Measurements from ENCODE around the gene PLB1. TPM values are rescaled to one million over a fixed set of nuclear protein-coding genes. Genes with fewer than 3 reads are reported as not detected.

The PLB1 gene
- total and polyA plus RNA-seq, 2 donors (not counting 1 experiment from before 2014, with no cell fraction given), result 0.25 to 0.51 TPM

GRCh38 chr2:28580078-28580477 lies 84.2 kb downstream of the PLB1 start:
- H3K4me2 ChIP-seq (replicated peaks; ENCODE audit: low read depth, low read length, poor library complexity, severe bottlenecking), result no peak overlapping the region
- Mint-ChIP-seq H3K27ac (no peak overlapping the region), H3K9me3 (ENCODE audit: insufficient read depth) (no peaks in the 10 kb centered on the region), H3K4me3 (no peak overlapping the region), H3K27me3 (no peaks in the 10 kb centered on the region), H3K4me1 (no peaks in the 10 kb centered on the region)
- no peak overlapping the region for H3K4me3 ChIP-seq (ENCODE audit: control extremely low read depth in 1 of 5, extremely low read depth in 1 of 5, insufficient read depth in 1 of 5, low read depth in 2 of 5, low read length in 4 of 5)
- H3K79me2 ChIP-seq (ENCODE audit: control insufficient read depth, insufficient read depth, low read length), result no peaks in the 10 kb centered on the region
- ChIA-PET CTCF (interaction anchor here (1.5 to 2.8 kb wide), 3 partner anchors 11 to 14 kb away, joined by 3 to 17 read pairs (median 5); no protein-coding TSS in a partner anchor), POLR2A (no interaction called here)
- H3K27me3 ChIP-seq (replicated peaks in 1 of 4; ENCODE audit: control extremely low read depth in 1 of 4, control insufficient read depth in 3 of 4, insufficient read depth in 4 of 4, low read length in 3 of 4), result no peaks in the 10 kb centered on the region
- 92% methylated on average over 2 of the region's 5 CpGs for WGBS (ENCODE audit: insufficient coverage)
- H3K36me3 ChIP-seq (replicated peaks in 1 of 2; ENCODE audit: control extremely low read depth in 1 of 2, control insufficient read depth in 1 of 2, extremely low read depth in 1 of 2, insufficient read depth in 2 of 2, low read length in 1 of 2), result no peaks in the 10 kb centered on the region
- no peak for DNase-seq
- TF ChIP-seq CTCF (IDR thresholded peaks at IDR 0.05) (no peak), EZH2 (IDR thresholded peaks at IDR 0.05; ENCODE audit: borderline replicate concordance, insufficient read depth, low read depth, low read length, poor library complexity, severe bottlenecking) (no peak)
- no peak overlapping the region for H2AFZ ChIP-seq (ENCODE audit: insufficient read depth, low read depth, low read length, poor library complexity, severe bottlenecking)
- intact Hi-C loops (cut with micrococcal nuclease), result no loop called here
- no peaks in the 10 kb centered on the region for H3K4me1 ChIP-seq (ENCODE audit: control insufficient read depth in 2 of 2, insufficient read depth in 2 of 2, low read length in 2 of 2)
- H3K27ac ChIP-seq (ENCODE audit: low read length in 2 of 2), result no peak overlapping the region
- no peaks in the 10 kb centered on the region for H3K9me3 ChIP-seq (ENCODE audit: control extremely low read depth in 1 of 3, control insufficient read depth in 2 of 3, insufficient read depth in 1 of 3, low read length in 2 of 3)
- H4K20me1 ChIP-seq (ENCODE audit: control insufficient read depth, insufficient read depth, low read length, poor library complexity, severe bottlenecking), result no peaks in the 10 kb centered on the region
- no peak overlapping the region for H3K9ac ChIP-seq (ENCODE audit: low read length)
- no peak for ATAC-seq (ENCODE audit: low read depth)

GRCh38 chr2:28581312-28581711 lies 85.5 kb downstream of the PLB1 start:
- H3K4me2 ChIP-seq (replicated peaks; ENCODE audit: low read depth, low read length, poor library complexity, severe bottlenecking), result no peak overlapping the region
- H3K4me3 ChIP-seq (ENCODE audit: control extremely low read depth in 1 of 5, extremely low read depth in 1 of 5, insufficient read depth in 1 of 5, low read depth in 2 of 5, low read length in 4 of 5), result no peak overlapping the region
- WGBS (ENCODE audit: insufficient coverage), result 100% methylated on average over 2 of the region's 4 CpGs
- no peak overlapping the region for H2AFZ ChIP-seq (ENCODE audit: insufficient read depth, low read depth, low read length, poor library complexity, severe bottlenecking)
- ATAC-seq (ENCODE audit: low read depth), result no peak
- H3K79me2 ChIP-seq (ENCODE audit: control insufficient read depth, insufficient read depth, low read length), result no peaks in the 10 kb centered on the region
- DNase-seq, result no peak
- Mint-ChIP-seq H3K4me1 (no peaks in the 10 kb centered on the region), H3K9me3 (ENCODE audit: insufficient read depth) (no peaks in the 10 kb centered on the region), H3K4me3 (no peak overlapping the region), H3K27me3 (no peaks in the 10 kb centered on the region), H3K27ac (no peak overlapping the region)
- no peak for TF ChIP-seq EZH2 (IDR thresholded peaks at IDR 0.05; ENCODE audit: borderline replicate concordance, insufficient read depth, low read depth, low read length, poor library complexity, severe bottlenecking)
- no peak for TF ChIP-seq CTCF (IDR thresholded peaks at IDR 0.05)
- CTCF ChIA-PET, result interaction anchor here (2.8 kb wide), 1 partner anchor 13 kb away, joined by 17 read pairs; no protein-coding TSS in a partner anchor
- H4K20me1 ChIP-seq (ENCODE audit: control insufficient read depth, insufficient read depth, low read length, poor library complexity, severe bottlenecking), result no peaks in the 10 kb centered on the region
- H3K27me3 ChIP-seq (replicated peaks in 1 of 4; ENCODE audit: control extremely low read depth in 1 of 4, control insufficient read depth in 3 of 4, insufficient read depth in 4 of 4, low read length in 3 of 4), result no peaks in the 10 kb centered on the region
- no peaks in the 10 kb centered on the region for H3K4me1 ChIP-seq (ENCODE audit: control insufficient read depth in 2 of 2, insufficient read depth in 2 of 2, low read length in 2 of 2)
- H3K36me3 ChIP-seq (replicated peaks in 1 of 2; ENCODE audit: control extremely low read depth in 1 of 2, control insufficient read depth in 1 of 2, extremely low read depth in 1 of 2, insufficient read depth in 2 of 2, low read length in 1 of 2), result no peaks in the 10 kb centered on the region
- no peak overlapping the region for H3K9ac ChIP-seq (ENCODE audit: low read length)
- no peak overlapping the region for H3K27ac ChIP-seq (ENCODE audit: low read length in 2 of 2)
- no peaks in the 10 kb centered on the region for H3K9me3 ChIP-seq (ENCODE audit: control extremely low read depth in 1 of 3, control insufficient read depth in 2 of 3, insufficient read depth in 1 of 3, low read length in 2 of 3)
- POLR2A ChIA-PET, result no interaction called here
- intact Hi-C loops (cut with micrococcal nuclease), result no loop called here
